DOHH2 (cell line): Measurements from ENCODE around the gene CLSTN1.

Experiments used
- EZH2phosphoT487 ChIP-seq: fragments of 200-600 bp; sonication (generic); IDR thresholded peaks from 2 replicates; pipeline ENCODE4 v1.6.1; 2017; ENCODE audit warnings: borderline replicate concordance, mild to moderate bottlenecking, antibody characterized with exemption, low read length, moderate library complexity, mixed read lengths
- TF ChIP-seq, protein P1 (sequence below): fragments of 200-600 bp; sonication (generic); IDR thresholded peaks from one replicate; pipeline ENCODE4 v1.5.1; 2014; ENCODE audit warnings: antibody characterized with exemption, mild to moderate bottlenecking, low read depth, low read length; ENCODE audit not compliant: poor library complexity, severe bottlenecking

DNA sequence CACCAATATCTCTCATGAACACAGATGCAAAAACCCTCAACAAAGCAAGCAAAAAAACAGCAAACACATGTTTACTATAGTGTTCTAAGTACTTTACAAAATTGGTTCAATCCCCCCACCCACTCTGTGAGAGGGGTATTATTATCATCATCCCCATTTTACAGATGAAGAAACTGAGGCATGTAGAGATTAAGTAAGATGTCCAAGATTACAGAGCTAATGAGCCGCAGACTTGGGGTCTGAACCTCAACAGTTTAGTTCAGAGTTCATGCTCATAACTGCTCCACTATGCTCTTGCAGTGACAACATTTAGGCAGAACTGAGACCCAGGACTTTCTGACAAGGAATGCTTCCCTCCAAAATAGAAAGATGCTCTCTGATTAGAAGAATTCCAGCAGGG is 21.9 kb downstream of the CLSTN1 start:
- TF ChIP-seq, protein P1, sequence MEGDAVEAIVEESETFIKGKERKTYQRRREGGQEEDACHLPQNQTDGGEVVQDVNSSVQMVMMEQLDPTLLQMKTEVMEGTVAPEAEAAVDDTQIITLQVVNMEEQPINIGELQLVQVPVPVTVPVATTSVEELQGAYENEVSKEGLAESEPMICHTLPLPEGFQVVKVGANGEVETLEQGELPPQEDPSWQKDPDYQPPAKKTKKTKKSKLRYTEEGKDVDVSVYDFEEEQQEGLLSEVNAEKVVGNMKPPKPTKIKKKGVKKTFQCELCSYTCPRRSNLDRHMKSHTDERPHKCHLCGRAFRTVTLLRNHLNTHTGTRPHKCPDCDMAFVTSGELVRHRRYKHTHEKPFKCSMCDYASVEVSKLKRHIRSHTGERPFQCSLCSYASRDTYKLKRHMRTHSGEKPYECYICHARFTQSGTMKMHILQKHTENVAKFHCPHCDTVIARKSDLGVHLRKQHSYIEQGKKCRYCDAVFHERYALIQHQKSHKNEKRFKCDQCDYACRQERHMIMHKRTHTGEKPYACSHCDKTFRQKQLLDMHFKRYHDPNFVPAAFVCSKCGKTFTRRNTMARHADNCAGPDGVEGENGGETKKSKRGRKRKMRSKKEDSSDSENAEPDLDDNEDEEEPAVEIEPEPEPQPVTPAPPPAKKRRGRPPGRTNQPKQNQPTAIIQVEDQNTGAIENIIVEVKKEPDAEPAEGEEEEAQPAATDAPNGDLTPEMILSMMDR = no peak
- TF ChIP-seq EZH2phosphoT487 = no peak
